Measurements from ENCODE around the gene KIR3DL3.
"Not testable (repeated sequence)": the region's sequence is repeated elsewhere in the genome, so short reads cannot be mapped to it uniquely, and the experiment has no call there.

Gene KIR3DL3

GRCh38 chr19:54696766-54697165, 27.5 kb upstream of the KIR3DL3 start:
- no peaks in the 10 kb centered on the region for H3K27me3 ChIP-seq (ENCODE audit: insufficient read depth, poor library complexity, severe bottlenecking)
- no peaks in the 10 kb centered on the region for H3K4me1 ChIP-seq (ENCODE audit: insufficient read depth, poor library complexity, severe bottlenecking)
- no peak for TF ChIP-seq CTCF (IDR thresholded peaks at IDR 0.05; ENCODE audit: poor library complexity, severe bottlenecking)
- DNase-seq (ENCODE audit: low spot score) (no peak), ATAC-seq (ENCODE audit: low read depth) (no peak)
- H3K9me3 ChIP-seq (ENCODE audit: severe bottlenecking) = no peaks in the 10 kb centered on the region
- H3K36me3 ChIP-seq (ENCODE audit: low read depth) = no peaks in the 10 kb centered on the region
- H3K27ac ChIP-seq (ENCODE audit: poor library complexity, severe bottlenecking) = no peak overlapping the region
- H3K4me3 ChIP-seq (ENCODE audit: severe bottlenecking) = no peak overlapping the region

- DNase-seq (ENCODE audit: low spot score); H3K4me1 ChIP-seq (ENCODE audit: insufficient read depth, poor library complexity, severe bottlenecking); H3K9me3 ChIP-seq (ENCODE audit: severe bottlenecking); H3K36me3 ChIP-seq (ENCODE audit: low read depth); ATAC-seq (ENCODE audit: low read depth); H3K27ac ChIP-seq (ENCODE audit: poor library complexity, severe bottlenecking); H3K4me3 ChIP-seq (ENCODE audit: severe bottlenecking); H3K27me3 ChIP-seq (ENCODE audit: insufficient read depth, poor library complexity, severe bottlenecking): not testable (repeated sequence)
Observed at GRCh38 chr19:54697716-54698115, 26.5 kb upstream of the KIR3DL3 start.

- Histone ChIP-seq H3K36me3 (ENCODE audit: low read depth) (no peaks in the 10 kb centered on the region), H3K27ac (ENCODE audit: poor library complexity, severe bottlenecking) (no peak overlapping the region), H3K4me3 (ENCODE audit: severe bottlenecking) (no peak overlapping the region), H3K9me3 (ENCODE audit: severe bottlenecking) (no peaks in the 10 kb centered on the region), H3K4me1 (ENCODE audit: insufficient read depth, poor library complexity, severe bottlenecking) (no peaks in the 10 kb centered on the region), H3K27me3 (ENCODE audit: insufficient read depth, poor library complexity, severe bottlenecking) (no peaks in the 10 kb centered on the region)
- no peak for DNase-seq (ENCODE audit: low spot score)
- TF ChIP-seq CTCF (IDR thresholded peaks at IDR 0.05; ENCODE audit: poor library complexity, severe bottlenecking) = no peak
- ATAC-seq (ENCODE audit: low read depth) = no peak
Observed at GRCh38 chr19:54704928-54705327, 19.3 kb upstream of the KIR3DL3 start.

GRCh38 chr19:54707962-54708361, 16.3 kb upstream of the KIR3DL3 start:
- ATAC-seq (ENCODE audit: low read depth) (no peak), DNase-seq (ENCODE audit: low spot score) (no peak)
- Histone ChIP-seq H3K36me3 (ENCODE audit: low read depth) (no peaks in the 10 kb centered on the region), H3K4me1 (ENCODE audit: insufficient read depth, poor library complexity, severe bottlenecking) (no peaks in the 10 kb centered on the region), H3K27ac (ENCODE audit: poor library complexity, severe bottlenecking) (no peak overlapping the region), H3K27me3 (ENCODE audit: insufficient read depth, poor library complexity, severe bottlenecking) (no peaks in the 10 kb centered on the region), H3K4me3 (ENCODE audit: severe bottlenecking) (no peak overlapping the region), H3K9me3 (ENCODE audit: severe bottlenecking) (no peaks in the 10 kb centered on the region)
- TF ChIP-seq CTCF (IDR thresholded peaks at IDR 0.05; ENCODE audit: poor library complexity, severe bottlenecking) = no peak

- no peak for TF ChIP-seq CTCF (IDR thresholded peaks at IDR 0.05; ENCODE audit: poor library complexity, severe bottlenecking)
- Histone ChIP-seq H3K4me1 (ENCODE audit: insufficient read depth, poor library complexity, severe bottlenecking) (no peaks in the 10 kb centered on the region), H3K27ac (ENCODE audit: poor library complexity, severe bottlenecking) (no peak overlapping the region), H3K27me3 (ENCODE audit: insufficient read depth, poor library complexity, severe bottlenecking) (no peaks in the 10 kb centered on the region), H3K9me3 (ENCODE audit: severe bottlenecking) (no peaks in the 10 kb centered on the region), H3K4me3 (ENCODE audit: severe bottlenecking) (no peak overlapping the region), H3K36me3 (ENCODE audit: low read depth) (no peaks in the 10 kb centered on the region)
- DNase-seq (ENCODE audit: low spot score) (no peak), ATAC-seq (ENCODE audit: low read depth) (no peak)
Observed at GRCh38 chr19:54708781-54709180, 15.5 kb upstream of the KIR3DL3 start.
